ENCODE measurements around the gene RNF151.
"Not testable (repeated sequence)": the region's sequence is repeated elsewhere in the genome, so short reads cannot be mapped to it uniquely, and the experiment has no call there.

The RNF151 gene

DNA sequence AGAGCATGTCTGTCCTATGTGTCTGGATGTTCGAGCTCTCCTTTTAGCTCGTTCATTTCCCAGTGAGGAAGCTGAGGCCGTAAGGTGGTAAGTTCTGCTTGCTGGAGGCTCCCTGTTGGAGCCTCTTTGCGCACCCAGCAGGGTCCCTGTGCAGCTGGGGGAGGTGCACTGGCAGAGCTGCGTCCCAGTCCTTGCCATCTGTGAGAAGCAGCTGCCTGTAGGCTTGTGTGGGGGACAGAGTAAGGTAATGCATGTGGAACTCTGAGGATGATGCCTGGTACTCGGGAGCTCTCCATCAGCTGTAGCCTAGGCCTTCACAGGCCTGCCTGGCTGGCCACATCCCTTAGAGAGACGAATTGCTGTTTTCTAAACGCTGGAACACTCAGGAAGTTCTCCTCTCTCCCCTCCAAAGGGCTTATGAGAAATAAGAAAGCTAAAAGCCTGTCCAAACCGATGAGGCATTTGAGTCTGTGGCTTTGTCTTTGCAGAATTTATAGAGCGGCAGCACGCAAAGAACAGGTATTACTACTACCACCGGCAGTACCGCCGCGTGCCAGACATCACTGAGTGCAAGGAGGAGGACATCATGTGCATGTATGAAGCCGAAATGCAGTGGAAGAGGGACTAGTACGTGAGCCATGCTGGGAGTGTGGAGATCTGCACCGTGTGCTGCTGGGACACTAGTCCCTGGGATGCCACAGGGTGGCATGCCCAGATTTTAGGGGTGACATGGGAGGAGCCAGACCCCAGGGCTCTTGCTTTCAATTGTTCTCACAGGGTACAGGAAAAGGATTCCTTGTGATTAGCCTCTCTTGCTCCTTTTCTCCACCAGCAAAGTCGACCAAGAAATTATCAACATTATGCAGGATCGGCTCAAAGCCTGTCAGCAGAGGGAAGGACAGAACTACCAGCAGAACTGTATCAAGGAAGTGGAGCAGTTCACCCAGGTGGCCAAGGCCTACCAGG lies 5.7 kb upstream of the RNF151 start:
- peak; percentile 49 for DNase-seq

GRCh38 chr16:1961651-1962067 lies 5.0 kb upstream of the RNF151 start:
- DNase-seq: no peak

GRCh38 chr16:1962161-1963153 lies 4.2 kb upstream of the RNF151 start:
- not testable (repeated sequence) for DNase-seq

GRCh38 chr16:1963806-1964505 lies 2.7 kb upstream of the RNF151 start:
- peak; percentile 55 for DNase-seq

DNA sequence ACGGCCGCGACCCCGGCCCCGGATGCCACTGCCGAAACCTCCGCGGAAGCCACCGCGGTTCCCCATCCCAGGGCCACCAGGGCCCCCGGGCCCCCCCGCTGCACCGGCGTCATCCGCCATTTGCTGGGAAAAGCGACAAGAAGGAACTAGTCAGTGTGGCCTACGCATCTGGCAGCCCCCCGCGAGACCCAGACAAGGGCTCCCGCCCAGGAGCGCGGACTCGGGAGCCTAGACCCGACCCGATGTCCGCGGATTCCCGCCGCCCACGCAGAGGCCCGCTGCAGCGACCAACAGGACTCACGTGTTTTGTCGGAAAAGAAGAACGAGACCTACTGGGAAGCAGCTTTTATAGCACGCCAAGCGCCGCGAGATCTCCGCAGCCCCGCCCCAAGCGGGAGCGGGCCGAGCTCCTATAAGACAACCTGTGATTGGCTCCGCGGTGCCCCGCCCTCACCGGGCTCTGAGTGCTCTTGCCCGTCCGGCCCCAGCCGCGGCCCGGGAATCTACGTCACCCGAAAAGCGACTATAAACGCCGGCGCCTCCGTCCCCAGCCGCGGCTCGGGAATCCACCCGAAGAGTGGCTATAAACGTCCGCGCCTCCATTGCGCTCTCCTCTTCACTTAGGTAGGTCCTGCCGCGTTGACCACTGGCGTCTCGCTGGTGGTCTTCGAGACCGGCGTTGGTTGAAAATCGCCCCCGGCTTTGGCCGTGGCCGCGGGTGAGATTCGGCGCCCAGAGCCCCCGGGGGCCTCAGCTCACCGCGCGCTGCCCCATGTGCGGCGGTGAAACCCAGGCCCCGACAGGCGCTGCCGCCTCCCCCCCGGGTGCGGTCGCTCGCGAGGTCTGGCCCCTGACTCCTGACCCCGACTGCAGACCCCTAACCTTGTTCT lies 1.9 kb upstream of the RNF151 start, which contains the start of gene RPS2:
TSS of gene RPS2 (minus strand) at position 321 of the 890 bp plus-strand sequence. CDS start at position 120, 201 bp downstream.
- peak; percentile 99 for DNase-seq

DNA sequence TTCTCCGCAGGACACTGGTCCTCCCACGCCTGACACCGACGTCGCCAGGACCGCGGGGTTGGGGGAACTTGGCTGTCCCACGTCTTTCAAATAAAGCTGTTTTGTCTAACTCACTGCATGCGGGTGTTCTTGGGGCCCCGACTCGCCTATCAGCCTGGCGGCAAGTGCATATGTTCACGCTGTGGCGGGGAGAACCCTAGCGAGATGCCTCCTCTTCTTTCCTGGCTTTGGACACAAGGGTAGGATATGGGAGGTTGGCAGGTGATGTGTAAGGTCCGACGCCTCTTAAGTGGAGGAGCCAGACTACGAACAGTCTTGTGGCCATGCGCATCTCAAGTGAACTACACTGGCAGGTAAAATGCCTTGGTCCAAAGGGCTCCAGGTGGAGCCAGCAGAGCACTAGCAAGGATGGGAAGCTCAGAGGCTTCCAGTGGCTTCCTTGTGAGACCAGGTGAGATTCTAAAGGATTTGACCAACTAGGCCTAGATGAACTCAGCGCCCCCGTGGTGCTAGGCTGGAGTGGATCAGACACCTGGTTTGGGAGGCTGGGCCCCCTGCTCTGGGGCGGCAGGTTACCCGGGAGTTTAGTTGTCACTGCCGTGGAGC lies 1.2 kb upstream of the RNF151 start:
- peak; percentile 32 for DNase-seq

DNA sequence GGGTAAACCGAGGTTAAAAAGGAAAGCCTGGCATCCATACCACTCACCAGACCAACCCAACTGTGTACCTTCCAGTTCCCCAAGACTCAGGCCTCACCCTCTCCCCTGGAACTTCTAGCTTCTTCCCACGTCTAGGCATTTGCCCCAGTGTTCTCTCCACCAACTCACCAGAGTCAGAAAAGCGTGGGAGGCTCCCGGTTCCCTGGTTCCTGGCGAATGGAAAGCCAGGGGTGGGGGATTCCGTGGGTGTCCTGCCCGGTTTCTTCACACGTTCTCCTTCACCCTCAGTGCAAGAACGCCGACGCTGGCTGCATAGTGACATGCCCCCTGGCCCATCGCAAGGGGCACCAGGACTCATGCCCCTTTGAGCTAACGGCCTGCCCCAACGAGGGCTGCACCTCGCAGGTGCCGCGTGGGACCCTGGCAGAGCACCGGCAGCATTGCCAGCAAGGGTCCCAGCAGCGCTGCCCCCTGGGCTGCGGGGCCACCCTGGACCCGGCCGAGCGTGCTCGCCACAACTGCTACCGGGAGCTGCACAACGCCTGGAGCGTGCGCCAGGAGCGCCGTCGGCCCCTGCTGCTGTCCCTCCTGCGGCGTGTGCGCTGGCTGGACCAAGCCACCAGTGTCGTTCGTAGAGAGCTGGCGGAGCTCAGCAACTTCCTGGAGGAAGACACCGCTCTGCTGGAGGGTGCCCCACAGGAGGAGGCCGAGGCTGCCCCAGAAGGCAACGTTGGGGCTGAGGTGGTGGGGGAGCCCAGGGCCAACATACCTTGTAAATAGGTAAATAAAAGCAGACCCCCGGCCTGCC lies 1.7 kb downstream of the RNF151 start:
- no peak for DNase-seq

DNA sequence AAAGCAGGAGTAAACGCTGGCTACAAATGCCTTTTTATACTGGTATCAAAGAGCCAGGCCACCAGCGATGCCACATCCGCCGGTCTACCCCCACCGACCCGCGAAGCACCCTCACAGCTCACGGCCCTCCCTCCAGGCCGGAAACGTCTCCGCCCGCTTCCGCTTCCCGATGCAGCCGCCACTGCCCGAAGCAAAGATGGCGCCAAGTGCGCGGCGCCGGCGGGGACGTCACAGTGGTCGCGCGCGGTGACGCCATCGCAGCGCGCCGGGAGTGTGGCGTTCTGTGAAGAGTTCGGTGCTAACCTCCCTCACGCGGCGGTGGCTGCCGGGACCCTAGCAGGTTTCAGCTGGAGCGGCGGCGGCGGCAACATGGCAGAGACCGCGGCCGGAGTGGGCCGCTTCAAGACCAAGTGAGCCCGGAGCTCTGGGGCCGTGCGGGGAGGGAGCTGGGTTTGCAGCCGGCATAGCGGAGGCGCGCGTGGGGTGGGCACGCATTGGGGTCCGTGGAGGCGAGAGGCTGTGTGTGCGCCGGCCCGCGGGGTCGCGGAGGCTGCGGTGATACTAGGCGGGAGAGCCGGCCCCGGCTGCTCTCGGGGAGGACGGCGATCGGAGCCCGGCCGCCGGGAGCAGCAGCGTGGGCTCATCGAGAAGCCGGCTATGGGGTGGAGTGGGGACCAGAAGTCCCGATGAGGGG lies 5.3 kb downstream of the RNF151 start, which contains the start of gene TBL3:
TSS of gene TBL3 (plus strand) at position 258 of the 694 bp plus-strand sequence. CDS start at position 370, 112 bp downstream.
- DNase-seq: peak; percentile 97

DNA sequence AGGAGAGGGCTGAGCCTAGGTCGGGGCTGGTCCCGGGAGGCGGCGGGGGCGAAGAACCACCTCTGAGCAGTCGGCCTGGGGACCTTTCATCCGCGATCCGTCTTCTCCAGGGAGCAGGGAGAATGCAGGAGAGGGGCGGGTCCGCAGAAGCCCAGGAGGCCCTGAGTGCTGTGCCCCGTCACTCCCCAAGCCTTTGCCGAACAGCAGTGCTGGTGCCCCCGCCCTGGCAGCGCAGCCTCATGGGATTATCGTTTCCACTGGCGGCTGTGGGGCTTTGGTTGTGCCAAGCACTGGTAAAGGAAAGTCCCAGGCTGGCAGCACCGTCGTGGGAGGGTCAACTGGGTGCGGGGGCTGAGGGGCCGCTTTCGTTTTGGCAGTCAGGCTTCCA lies 5.8 kb downstream of the RNF151 start:
- no peak for DNase-seq

DNA sequence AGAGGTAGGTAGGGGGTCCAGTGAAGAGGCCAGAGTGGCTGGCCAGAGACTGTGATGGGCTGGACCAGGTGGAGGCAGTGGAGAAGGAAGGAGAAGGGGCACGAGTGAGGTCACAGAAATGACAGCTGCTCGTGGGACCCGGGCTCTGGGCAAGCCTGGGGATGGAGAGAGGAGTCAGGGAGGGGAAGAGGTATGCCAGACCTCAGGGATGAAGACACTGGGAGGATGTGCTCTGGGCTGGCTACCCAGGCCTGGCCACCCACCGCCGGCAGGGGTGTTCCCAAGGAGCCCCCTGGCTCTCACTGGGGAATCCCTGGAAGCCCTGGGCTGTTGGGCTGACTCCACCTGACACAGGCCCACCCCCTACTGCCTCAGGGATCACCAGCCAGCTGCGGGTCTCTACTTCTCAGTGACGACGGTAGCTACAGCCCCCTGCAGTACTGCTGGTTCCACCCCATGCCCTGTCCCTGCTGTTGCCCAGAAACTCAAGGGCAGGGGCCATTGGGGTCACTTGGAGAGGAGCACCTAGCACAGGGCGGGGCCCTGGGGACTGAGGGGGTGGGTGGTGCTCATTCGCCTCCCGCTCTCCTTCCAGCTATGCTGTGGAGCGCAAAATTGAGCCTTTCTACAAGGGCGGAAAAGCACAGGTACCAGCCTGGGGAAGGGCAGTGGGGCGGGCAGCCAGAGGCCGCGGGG lies 7.0 kb downstream of the RNF151 start:
- no peak for DNase-seq

DNA sequence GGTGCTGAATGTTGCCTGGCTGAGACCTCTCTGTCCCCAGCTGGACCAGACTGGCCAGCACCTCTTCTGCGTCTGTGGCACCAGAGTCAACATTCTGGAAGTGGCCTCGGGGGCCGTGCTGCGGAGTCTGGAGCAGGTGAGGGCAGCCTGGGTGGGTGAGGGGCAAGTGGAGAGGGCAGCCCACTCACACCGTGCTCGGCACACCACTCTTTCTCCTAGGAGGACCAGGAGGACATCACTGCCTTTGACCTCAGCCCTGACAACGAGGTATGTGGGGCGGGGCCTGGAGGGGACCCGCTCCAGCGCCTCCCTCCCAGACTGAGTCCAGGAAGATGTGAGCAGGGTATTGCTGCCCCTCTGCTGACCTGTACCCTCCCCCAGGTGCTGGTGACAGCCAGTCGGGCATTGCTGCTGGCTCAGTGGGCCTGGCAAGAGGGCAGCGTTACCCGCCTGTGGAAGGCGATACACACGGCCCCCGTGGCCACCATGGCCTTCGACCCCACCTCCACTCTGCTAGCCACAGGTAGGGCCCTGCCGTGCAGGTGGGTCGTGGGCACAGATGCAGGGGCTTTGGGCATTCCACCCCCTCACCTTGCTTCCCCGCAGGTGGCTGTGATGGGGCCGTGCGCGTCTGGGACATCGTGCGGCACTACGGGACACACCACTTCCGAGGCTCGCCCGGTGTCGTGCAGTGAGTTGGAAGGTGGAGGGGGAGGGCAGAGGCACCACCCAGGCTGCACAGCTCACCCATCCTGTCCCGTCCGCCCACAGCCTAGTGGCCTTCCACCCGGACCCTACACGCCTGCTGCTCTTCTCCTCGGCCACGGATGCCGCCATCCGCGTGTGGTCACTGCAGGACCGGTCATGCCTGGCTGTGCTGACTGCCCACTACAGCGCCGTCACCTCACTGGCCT lies 7.8 kb downstream of the RNF151 start:
- no peak for DNase-seq

DNA sequence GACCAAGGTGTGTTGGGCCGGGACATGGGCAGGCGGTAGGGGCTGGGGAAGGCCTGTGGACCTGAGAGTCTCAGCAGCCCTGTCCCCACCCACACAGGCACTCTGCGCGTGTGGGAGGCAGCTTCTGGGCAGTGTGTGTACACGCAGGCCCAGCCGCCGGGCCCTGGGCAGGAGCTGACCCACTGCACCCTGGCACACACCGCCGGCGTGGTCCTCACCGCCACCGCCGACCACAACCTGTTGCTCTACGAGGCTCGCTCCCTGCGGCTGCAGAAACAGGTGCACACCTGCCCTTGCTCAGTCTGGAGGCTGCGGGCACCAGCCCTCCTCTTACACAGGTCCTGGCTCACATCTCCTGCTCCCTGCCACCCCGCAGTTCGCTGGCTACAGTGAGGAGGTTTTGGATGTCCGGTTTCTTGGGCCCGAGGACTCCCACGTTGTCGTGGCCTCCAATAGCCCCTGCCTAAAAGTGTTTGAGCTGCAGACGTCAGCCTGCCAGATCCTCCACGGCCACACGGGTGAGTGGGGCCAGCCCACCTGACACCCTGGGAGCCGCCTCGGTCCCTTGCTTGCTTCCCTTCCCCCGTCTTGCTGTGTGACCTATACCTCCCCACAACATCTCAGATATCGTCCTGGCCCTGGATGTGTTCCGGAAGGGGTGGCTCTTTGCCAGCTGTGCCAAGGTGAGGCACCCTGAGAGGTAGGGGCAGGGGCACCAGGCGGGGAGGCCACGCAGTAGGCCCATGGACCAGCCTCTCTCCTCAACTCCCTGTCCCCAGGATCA lies 9.0 kb downstream of the RNF151 start:
- no peak for DNase-seq

- DNase-seq: no peak
These were observed 9.5 kb downstream of the RNF151 start for GRCh38 chr16:1976216-1976520.

DNA sequence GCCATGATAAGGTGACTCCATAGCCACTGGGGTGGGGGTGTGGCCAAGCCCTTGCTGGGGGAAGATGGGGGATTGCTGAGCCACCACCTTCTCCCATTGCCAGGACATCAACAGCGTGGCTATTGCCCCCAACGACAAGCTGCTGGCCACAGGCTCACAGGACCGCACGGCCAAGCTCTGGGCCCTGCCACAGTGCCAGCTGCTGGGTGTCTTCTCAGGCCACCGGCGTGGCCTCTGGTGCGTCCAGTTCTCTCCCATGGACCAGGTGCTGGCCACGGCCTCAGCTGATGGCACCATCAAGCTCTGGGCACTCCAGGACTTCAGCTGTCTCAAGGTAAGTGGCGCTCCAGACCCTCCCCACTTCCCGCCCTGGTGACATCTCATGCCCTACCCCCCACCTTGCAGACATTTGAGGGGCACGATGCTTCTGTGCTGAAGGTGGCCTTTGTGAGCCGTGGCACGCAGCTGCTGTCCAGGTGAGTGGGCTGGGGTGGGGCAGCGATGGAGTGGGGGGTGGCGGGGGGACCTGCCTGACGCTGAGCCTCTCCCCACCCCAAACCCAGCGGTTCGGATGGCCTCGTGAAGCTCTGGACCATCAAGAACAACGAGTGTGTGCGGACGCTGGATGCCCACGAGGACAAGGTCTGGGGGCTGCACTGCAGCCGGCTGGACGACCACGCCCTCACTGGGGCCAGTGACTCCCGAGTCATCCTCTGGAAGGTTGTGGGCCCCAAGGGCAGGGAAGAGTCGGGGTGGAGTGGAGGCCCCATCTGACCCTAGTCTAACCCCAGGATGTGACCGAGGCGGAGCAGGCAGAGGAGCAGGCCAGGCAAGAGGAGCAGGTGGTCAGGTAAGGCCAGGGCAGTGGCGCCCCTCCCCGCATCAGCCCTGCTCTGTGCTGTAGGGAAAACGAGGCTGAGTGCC lies 10.6 kb downstream of the RNF151 start:
- no peak for DNase-seq

GRCh38 chr16:1977875-1978268 lies 11.2 kb downstream of the RNF151 start:
- DNase-seq: no peak
